ENCODE data around the gene MXRA8.

The MXRA8 gene

GRCh38 chr1:1367315-1367714 is 9.0 kb upstream of the MXRA8 start:
- DNase-seq, result no peak

- DNase-seq, result no peak
These were observed 8.3 kb upstream of the MXRA8 start for GRCh38 chr1:1366699-1367066.

GRCh38 chr1:1365875-1366698 is 7.7 kb upstream of the MXRA8 start:
- DNase-seq, result no peak

- no peak for DNase-seq
These were observed 5.9 kb upstream of the MXRA8 start for GRCh38 chr1:1364266-1364665.

GRCh38 chr1:1361982-1362423 is 3.6 kb upstream of the MXRA8 start:
- no peak for DNase-seq

- no peak for DNase-seq
These were observed 3.1 kb upstream of the MXRA8 start for GRCh38 chr1:1361233-1361981.

- peak in 3 of 14 donors; percentile 28 to 84 (median 32) for DNase-seq
These were observed 2.3 kb upstream of the MXRA8 start for GRCh38 chr1:1360506-1361169.

GRCh38 chr1:1359664-1360468 is 1.5 kb upstream of the MXRA8 start:
- no peak for DNase-seq

GRCh38 chr1:1359308-1359663 is 931 bp upstream of the MXRA8 start:
- no peak for DNase-seq

- DNase-seq, result peak in 1 of 14 donors; percentile 65
These were observed 403 bp downstream of the MXRA8 start for GRCh38 chr1:1357871-1358432.

GRCh38 chr1:1356796-1357401 is 1.5 kb downstream of the MXRA8 start:
- no peak for DNase-seq

- no peak for DNase-seq
These were observed 2.1 kb downstream of the MXRA8 start for GRCh38 chr1:1356166-1356795.

- peak in 1 of 14 donors; percentile 30 for DNase-seq
These were observed 2.9 kb downstream of the MXRA8 start for GRCh38 chr1:1355416-1355815.

- DNase-seq, result no peak
These were observed 3.8 kb downstream of the MXRA8 start for GRCh38 chr1:1354271-1355247.

GRCh38 chr1:1353389-1354151 is 4.8 kb downstream of the MXRA8 start:
- no peak for DNase-seq

- no peak for DNase-seq
These were observed 5.5 kb downstream of the MXRA8 start for GRCh38 chr1:1352786-1353388.

- DNase-seq, result peak in 1 of 14 donors; percentile 53
These were observed 6.6 kb downstream of the MXRA8 start for GRCh38 chr1:1351511-1352427.
